SU-DHL-6 (cell line): ENCODE measurements around the gene RAB3GAP1.
"Not testable (repeated sequence)": the region's sequence is repeated elsewhere in the genome, so short reads cannot be mapped to it uniquely, and the experiment has no call there.

Experiments used
- H2AFZ ChIP-seq: fragments of 200-600 bp; sonication (generic); 2 replicates; pipeline ENCODE4 v1.6.1; 2014; ENCODE audit warnings: low read depth, mild to moderate bottlenecking, moderate library complexity, mixed read lengths, antibody characterized with exemption, low read length; ENCODE audit not compliant: severe bottlenecking
- H3F3A ChIP-seq: fragments of 200-600 bp; shearing (Covaris generic); 2 replicates; pipeline ENCODE4 v1.6.0; 2016; ENCODE audit warnings: antibody characterized with exemption, mild to moderate bottlenecking; ENCODE audit not compliant: insufficient read depth
- H3K27ac ChIP-seq: fragments of 200-600 bp; sonication (generic); 2 replicates; pipeline ENCODE4 v1.5.1; 2016; ENCODE audit warnings: low read depth, mild to moderate bottlenecking, low read length, moderate library complexity, mixed read lengths
- H3K27me3 ChIP-seq: fragments of 200-600 bp; sonication (generic), shearing (Covaris generic); 2 replicates; pipeline ENCODE4 v1.6.0; 2014; ENCODE audit warnings: mild to moderate bottlenecking, low read length
- H3K36me3 ChIP-seq: fragments of 200-600 bp; sonication (generic); 2 replicates; pipeline ENCODE4 v1.6.1; 2014; ENCODE audit warnings: mild to moderate bottlenecking, low read length, mixed read lengths
- H3K4me2 ChIP-seq: fragments of 300-600, 200-600 bp; shearing (Covaris generic), sonication (generic); 2 replicates; pipeline ENCODE4 v1.6.0; 2014; ENCODE audit warnings: low read length, low read depth, mild to moderate bottlenecking; ENCODE audit not compliant: poor library complexity, severe bottlenecking
- H3K4me3 ChIP-seq: fragments of 200-600 bp; sonication (generic); 2 replicates; pipeline ENCODE4 v1.5.1; 2014; ENCODE audit warnings: antibody characterized with exemption, low read length, mild to moderate bottlenecking, mixed read lengths; ENCODE audit not compliant: insufficient read depth, poor library complexity, severe bottlenecking
- H3K79me2 ChIP-seq: fragments of 200-600 bp; sonication (generic); 2 replicates; pipeline ENCODE4 v1.6.1; 2014; ENCODE audit warnings: mild to moderate bottlenecking, low read length, moderate library complexity; ENCODE audit not compliant: insufficient read depth
- H3K9ac ChIP-seq: fragments of 200-600 bp; sonication (generic); 2 replicates; pipeline ENCODE4 v1.7.0; 2014; ENCODE audit warnings: mild to moderate bottlenecking, low read length
- H3K9me2 ChIP-seq: fragments of 200-600 bp; sonication (generic); replicated peaks from 2 replicates; pipeline ENCODE4 v1.6.1; 2014; ENCODE audit warnings: low read length; ENCODE audit not compliant: insufficient read depth
- H3K9me3 ChIP-seq: fragments of 200-600 bp; sonication (generic); 2 replicates; pipeline ENCODE4 v1.6.1; 2014; ENCODE audit warnings: low read length, mixed read lengths; ENCODE audit not compliant: insufficient read depth
- H4K20me1 ChIP-seq: fragments of 200-600 bp; sonication (generic); 2 replicates; pipeline ENCODE4 v1.6.1; 2014; ENCODE audit warnings: low read depth, mild to moderate bottlenecking, antibody characterized with exemption, low read length, moderate library complexity, mixed read lengths
- EZH2phosphoT487 ChIP-seq: fragments of 200-600 bp; sonication (generic), shearing (Covaris generic); conservative IDR thresholded peaks from 2 replicates; pipeline ENCODE4 v1.6.1; 2018; ENCODE audit warnings: mild to moderate bottlenecking, antibody characterized with exemption, low read length, moderate library complexity, mixed read lengths
- TF ChIP-seq, protein P1 (sequence below): fragments of 200-600 bp; sonication (generic); IDR thresholded peaks from one replicate; pipeline ENCODE4 v1.5.1; 2017; ENCODE audit warnings: antibody characterized with exemption, mild to moderate bottlenecking, low read length, moderate library complexity; ENCODE audit not compliant: insufficient read depth, poor library complexity, severe bottlenecking

The RAB3GAP1 gene

DNA sequence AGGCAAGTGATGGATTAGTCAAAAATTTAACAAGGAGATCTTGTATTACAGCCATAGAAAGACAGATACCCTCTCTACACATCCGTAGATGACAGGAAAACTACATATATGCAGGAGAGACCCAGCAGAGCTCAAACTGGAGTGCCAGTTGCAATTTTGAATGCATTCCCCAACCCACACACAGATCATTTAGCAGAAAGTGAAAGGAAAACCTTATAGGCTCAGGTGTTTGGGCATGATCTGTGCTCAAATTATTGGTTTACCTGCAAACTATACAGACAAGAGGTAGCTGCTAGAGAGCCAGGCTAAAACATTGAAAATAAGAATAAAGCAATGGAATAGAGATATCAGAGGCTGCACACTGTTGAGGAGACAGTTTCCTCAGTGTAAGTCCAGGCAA, 51.8 kb downstream of the RAB3GAP1 start:
- Histone ChIP-seq H3K9ac (no peak overlapping the region), H3K79me2 (peaks cover 8% of the 10 kb centered on the region; the same call in 1 of the 2 replicates), H3K9me3 (no peaks in the 10 kb centered on the region; the same call in 1 of the 2 replicates), H3K36me3 (peaks cover 45% of the 10 kb centered on the region), H3F3A (peaks cover 4% of the 10 kb centered on the region; the same call in 1 of the 2 replicates), H3K4me3 (no peak overlapping the region), H2AFZ (no peak overlapping the region), H4K20me1 (no peaks in the 10 kb centered on the region), H3K9me2 (no peaks in the 10 kb centered on the region), H3K27me3 (no peaks in the 10 kb centered on the region), H3K4me2 (no peak overlapping the region), H3K27ac (no peak overlapping the region)
- no peak for TF ChIP-seq EZH2phosphoT487
- TF ChIP-seq, protein P1, sequence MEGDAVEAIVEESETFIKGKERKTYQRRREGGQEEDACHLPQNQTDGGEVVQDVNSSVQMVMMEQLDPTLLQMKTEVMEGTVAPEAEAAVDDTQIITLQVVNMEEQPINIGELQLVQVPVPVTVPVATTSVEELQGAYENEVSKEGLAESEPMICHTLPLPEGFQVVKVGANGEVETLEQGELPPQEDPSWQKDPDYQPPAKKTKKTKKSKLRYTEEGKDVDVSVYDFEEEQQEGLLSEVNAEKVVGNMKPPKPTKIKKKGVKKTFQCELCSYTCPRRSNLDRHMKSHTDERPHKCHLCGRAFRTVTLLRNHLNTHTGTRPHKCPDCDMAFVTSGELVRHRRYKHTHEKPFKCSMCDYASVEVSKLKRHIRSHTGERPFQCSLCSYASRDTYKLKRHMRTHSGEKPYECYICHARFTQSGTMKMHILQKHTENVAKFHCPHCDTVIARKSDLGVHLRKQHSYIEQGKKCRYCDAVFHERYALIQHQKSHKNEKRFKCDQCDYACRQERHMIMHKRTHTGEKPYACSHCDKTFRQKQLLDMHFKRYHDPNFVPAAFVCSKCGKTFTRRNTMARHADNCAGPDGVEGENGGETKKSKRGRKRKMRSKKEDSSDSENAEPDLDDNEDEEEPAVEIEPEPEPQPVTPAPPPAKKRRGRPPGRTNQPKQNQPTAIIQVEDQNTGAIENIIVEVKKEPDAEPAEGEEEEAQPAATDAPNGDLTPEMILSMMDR = no peak

DNA sequence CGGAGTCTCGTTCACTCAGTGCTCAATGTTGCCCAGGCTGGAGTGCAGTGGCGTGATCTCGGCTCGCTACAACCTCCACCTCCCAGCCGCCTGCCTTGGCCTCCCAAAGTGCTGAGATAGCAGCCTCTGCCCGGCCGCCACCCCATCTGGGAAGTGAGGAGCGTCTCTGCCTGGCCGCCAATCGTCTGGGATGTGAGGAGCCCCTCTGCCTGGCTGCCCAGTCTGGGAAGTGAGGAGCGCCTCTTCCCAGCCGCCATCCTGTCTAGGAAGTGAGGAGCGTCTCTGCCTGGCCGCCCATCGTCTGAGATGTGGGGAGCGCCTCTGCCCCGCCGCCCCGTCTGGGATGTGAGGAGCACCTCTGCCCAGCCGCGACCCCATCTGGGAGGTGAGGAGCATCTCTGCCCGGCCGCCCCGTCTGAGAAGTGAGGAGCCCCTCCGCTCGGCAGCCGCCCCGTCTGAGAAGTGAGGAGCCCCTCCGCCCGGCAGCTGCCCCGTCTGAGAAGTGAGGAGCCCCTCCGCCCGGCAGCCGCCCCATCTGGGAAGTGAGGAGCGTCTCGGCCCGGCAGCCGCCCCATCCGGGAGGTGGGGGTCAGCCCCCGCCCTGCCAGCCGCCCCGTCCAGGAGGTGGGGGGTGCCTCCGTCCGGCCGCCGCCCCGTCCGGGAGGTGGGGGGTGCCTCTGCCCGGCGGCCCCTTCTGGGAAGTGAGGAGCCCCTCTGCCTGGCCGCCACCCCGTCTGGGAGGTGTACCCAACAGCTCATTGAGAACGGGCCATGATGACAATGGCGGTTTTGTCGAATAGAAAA, 53.6 kb downstream of the RAB3GAP1 start:
- not testable (repeated sequence) for H4K20me1 ChIP-seq, H2AFZ ChIP-seq, H3K9me2 ChIP-seq, H3K9me3 ChIP-seq, H3K27ac ChIP-seq, H3F3A ChIP-seq, H3K27me3 ChIP-seq, H3K4me2 ChIP-seq, H3K4me3 ChIP-seq, H3K9ac ChIP-seq, H3K79me2 ChIP-seq
- H3K36me3 ChIP-seq = peaks cover 37% of the 10 kb centered on the region

DNA sequence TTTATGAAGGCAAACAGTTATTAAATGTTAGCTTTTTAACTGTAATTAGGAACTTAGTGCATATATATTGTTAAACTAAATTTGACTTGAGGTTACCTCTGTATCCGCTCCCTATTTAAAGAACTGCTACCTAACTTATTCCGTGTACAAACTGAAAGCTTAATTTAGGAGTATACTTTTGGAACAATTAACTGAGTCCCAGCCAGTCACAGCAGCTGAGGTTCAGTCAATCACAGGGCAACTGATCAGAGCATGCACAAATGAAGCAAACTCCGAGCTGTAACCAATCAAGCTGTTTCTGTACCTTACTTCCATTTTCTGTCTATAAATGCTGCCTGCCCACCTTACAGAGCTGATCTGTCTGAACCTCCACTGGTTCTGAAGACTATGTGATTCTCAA, 61.2 kb downstream of the RAB3GAP1 start:
- no peak overlapping the region for H3K4me2 ChIP-seq
- no peak overlapping the region for H3K9ac ChIP-seq
- H2AFZ ChIP-seq = no peak overlapping the region
- no peaks in the 10 kb centered on the region for H3K9me3 ChIP-seq
- no peaks in the 10 kb centered on the region for H3K9me2 ChIP-seq
- peaks cover 4% of the 10 kb centered on the region; the same call in 1 of the 2 replicates for H3K79me2 ChIP-seq
- H3K4me3 ChIP-seq = no peak overlapping the region
- H3K27me3 ChIP-seq = no peaks in the 10 kb centered on the region
- peaks cover 30% of the 10 kb centered on the region for H3K36me3 ChIP-seq
- no peaks in the 10 kb centered on the region for H4K20me1 ChIP-seq
- H3F3A ChIP-seq = peaks cover 17% of the 10 kb centered on the region; the same call in 1 of the 2 replicates
- H3K27ac ChIP-seq = no peak overlapping the region
- TF ChIP-seq, protein P1 = no peak
- no peak for TF ChIP-seq EZH2phosphoT487

DNA sequence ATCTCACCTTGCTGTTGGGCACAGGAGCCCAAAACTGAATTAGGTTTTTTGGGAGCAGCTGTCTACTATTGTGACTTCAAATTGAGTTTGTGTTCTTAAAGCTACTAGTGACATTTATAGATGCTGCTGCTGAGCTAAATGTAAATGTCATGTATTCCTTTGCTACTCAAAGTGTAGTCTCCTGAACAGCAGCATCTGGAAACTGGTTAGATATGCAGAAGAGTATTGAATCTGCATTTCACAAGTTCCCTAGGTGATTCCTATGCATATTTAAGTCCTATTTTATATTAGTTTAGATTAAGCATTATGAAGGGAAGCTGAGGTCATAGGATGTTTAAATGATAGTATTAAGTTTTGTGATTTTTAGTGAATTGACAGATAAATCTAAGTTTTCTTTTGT, 67.5 kb downstream of the RAB3GAP1 start:
- peaks cover 42% of the 10 kb centered on the region for H3K36me3 ChIP-seq
- H3K4me2 ChIP-seq = no peak overlapping the region
- TF ChIP-seq, protein P1 = no peak
- TF ChIP-seq EZH2phosphoT487 = no peak

More for the DNA sequence above, 67.5 kb downstream of the RAB3GAP1 start:
- Histone ChIP-seq H3K27ac (no peak overlapping the region), H3K79me2 (no peaks in the 10 kb centered on the region), H3K4me3 (no peak overlapping the region), H3K9me3 (no peaks in the 10 kb centered on the region), H3K27me3 (no peaks in the 10 kb centered on the region), H3K9ac (no peak overlapping the region), H2AFZ (no peak overlapping the region), H4K20me1 (no peaks in the 10 kb centered on the region), H3K9me2 (no peaks in the 10 kb centered on the region), H3F3A (peaks cover 17% of the 10 kb centered on the region; the same call in 1 of the 2 replicates)
